GM10266 (cell line): ENCODE measurements around the gene GRB10.

Experiments used
- DNase-seq: peaks from one replicate; pipeline ENCODE4 v3.0.0; 2012; ENCODE audit errors: extremely low spot score
- TF ChIP-seq, protein P1 (sequence below): IDR thresholded peaks from 2 replicates; pipeline ENCODE4 v1.5.1; 2012; ENCODE audit warnings: mild to moderate bottlenecking, low read depth; ENCODE audit not compliant: control insufficient read depth, insufficient read depth; ENCODE audit errors: missing control alignments

The GRB10 gene

DNA sequence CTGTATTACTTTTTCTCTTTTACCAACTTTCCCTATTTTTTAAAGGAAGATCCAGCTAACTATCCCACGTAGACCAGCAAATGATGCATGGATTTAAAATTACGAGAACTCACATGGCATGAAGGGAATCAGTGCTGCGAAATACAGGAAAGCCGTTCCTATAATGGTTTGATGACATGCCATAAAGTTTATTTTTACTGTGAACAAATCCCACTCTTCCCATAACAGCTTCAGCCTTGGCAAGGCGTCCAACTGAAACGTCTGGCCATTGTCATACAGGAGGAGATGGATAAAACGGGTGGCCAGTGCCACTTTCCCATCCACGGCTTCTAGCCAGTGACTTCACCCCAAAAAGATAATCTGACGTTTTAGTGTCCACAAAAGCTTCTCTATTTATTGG is 111.3 kb downstream of the GRB10 start:
- no peak for DNase-seq
- TF ChIP-seq, protein P1, sequence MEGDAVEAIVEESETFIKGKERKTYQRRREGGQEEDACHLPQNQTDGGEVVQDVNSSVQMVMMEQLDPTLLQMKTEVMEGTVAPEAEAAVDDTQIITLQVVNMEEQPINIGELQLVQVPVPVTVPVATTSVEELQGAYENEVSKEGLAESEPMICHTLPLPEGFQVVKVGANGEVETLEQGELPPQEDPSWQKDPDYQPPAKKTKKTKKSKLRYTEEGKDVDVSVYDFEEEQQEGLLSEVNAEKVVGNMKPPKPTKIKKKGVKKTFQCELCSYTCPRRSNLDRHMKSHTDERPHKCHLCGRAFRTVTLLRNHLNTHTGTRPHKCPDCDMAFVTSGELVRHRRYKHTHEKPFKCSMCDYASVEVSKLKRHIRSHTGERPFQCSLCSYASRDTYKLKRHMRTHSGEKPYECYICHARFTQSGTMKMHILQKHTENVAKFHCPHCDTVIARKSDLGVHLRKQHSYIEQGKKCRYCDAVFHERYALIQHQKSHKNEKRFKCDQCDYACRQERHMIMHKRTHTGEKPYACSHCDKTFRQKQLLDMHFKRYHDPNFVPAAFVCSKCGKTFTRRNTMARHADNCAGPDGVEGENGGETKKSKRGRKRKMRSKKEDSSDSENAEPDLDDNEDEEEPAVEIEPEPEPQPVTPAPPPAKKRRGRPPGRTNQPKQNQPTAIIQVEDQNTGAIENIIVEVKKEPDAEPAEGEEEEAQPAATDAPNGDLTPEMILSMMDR = no peak

DNA sequence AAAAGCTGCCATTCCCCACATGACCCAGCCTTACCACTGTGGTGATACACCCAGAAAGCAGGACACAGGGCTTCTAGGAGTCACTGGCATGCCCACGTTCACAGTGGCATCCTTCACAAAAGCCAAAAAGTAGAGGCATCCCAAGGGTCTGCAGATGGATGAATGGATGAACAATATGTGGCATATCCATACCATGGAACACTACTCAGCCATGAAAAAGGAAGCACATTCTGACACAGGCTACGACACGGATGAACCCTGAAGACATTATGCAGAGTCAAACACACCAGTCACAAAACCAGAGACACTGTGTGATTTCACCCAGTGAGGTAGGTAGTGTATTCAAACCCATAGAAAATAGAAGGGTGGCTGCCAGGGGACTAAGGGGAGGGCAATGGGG is 112.8 kb downstream of the GRB10 start:
- TF ChIP-seq, protein P1 = no peak
- DNase-seq = no peak

DNA sequence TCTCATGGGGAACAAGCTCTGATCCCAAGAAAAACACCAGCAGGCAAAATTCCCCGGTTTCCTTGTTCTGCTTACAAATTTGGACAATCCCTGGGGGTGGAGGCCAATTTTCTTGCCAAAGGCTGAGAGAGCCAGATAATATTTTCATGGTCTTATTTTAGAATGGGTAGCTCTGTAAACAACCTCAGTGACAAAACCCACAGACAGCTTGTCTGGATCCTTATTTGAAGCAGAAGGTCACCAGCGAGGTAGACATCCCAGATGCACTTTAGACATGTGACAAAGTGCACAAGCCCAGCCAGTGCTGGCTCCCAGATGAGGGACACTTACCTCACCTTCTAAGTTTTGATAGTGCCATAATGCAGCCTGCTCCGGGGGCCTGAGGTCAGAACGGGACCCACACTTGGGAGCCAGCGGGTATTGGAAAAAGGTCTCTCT is 114.9 kb downstream of the GRB10 start:
- TF ChIP-seq, protein P1 = no peak
- DNase-seq = no peak

DNA sequence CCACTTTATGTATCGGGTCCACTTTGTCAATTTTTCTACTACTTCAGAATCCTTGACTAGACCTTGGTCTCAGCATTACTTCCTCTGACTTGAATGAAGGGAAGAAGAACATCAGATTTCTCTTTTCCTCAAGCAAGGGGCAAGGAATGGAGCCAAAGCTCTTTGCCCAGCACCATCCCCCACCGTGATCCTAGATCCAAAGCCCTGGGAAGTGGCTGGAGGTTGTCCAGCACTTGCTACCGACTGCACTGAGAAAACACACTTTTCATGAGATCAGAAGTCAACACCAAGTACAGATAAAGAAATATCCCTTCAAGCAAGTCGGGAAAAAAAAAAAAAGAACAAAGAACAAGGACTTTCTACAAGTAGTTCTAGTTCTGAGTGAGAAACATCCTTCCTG is 115.4 kb downstream of the GRB10 start:
- DNase-seq = no peak
- TF ChIP-seq, protein P1 = no peak

- TF ChIP-seq, protein P1 = no peak
Observed at GRCh38 chr7:50666124-50666496, 116.6 kb downstream of the GRB10 start.

GRCh38 chr7:50665403-50666123 is 117.1 kb downstream of the GRB10 start:
- DNase-seq = no peak
- TF ChIP-seq, protein P1 = no peak

More at GRCh38 chr7:50666124-50666496, 116.6 kb downstream of the GRB10 start:
- no peak for DNase-seq

GRCh38 chr7:50664937-50665336 is 117.8 kb downstream of the GRB10 start:
- TF ChIP-seq, protein P1 = no peak
- no peak for DNase-seq
